ENCODE measurements around the gene ASMTL.
"Not testable (repeated sequence)": the region's sequence is repeated elsewhere in the genome, so short reads cannot be mapped to it uniquely, and the experiment has no call there.

ASMTL gene

DNA sequence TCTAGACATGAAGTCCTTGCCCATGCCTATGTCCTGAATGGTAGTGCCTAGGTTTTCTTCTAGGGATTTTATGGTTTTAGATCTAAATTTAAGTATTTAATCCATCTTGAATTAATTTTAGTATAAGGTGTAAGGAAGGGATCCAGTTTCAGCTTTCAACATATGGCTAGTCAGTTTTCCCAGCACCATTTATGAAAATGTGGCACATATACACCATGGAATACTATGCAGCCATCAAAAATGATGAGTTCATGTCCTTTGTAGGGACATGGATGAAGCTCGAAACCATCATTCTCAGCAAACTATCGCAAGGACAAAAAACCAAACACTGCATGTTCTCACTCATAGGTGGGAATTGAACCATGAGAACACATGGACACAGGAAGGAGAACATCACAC, 29.8 kb upstream of the ASMTL start:
- not testable (repeated sequence) for DNase-seq (ENCODE audit: low spot score)

DNA sequence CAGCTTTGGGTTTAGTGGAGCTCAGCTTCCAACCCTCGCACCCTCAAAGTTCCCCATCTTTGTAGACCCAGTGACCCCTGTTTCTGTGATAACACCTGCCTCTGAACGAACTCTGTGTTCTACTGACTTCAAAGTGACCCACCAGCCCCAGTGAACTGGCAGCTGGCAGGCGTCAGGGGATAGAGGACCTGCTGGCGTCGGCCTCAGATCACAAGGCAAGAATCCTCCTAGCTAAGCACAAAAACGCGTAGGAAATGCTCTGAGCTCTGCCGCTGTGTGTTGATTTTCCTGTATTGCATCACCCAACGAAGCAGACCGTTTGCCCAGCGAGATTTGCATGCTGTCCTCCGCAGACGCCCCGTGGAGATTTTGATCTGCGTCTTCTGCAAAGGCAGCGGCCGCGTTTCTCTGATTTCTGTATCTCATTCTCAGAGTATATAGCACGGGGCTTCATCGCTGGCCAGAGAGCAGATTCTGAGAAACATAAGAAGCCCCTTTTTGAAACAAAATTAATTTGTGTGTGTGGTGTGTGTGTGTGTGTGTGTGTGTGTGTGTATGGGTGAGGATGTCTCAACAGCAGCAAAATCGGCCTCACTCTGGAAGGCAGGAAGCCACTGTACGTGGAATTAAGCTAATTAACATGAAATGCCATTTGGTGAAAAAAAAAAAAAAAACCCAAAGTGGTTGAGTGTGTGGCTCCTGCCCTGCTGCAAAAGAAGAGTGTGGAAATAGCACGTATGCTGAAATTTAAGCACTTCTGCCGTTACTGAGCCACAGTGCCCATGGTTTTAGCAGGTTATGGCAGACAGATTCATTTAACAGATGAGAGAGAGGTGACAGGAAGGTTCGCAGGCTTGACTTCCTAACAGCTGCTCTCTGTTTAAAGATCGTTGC, 29.2 kb upstream of the ASMTL start:
- DNase-seq (ENCODE audit: low spot score): peak; percentile 66

DNA sequence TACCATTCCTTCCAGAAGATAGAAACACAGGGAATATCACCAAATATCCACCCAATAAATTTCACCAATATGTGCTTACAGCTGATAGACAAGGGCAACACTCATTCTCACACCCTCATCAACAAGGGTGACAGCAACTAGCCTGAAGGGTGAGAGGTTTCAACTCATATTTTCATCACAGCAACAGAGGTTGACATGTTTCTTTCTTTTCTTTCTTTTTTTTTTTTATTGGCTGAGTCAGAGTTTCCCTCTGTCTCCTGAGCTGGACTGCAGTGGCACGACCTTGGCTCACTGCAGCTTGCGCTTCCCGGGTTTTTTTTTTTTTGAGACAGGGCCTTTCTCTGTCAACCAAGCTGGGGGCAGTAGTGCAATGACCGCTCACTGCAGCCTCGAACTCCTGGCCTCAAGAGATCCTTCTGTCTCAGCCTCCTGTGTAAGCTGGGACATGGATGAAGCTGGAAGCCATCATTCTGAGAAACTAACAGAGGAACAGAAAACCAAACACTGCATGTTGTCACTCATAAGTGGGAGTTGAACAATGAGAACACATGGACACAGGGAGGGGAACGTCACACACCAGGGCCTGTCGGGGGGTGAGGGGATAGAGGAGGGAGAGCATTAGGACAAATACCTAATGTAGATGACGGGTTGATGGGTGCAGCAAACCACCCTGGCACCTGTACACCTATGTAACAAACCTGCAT, 27.5 kb upstream of the ASMTL start:
- peak; percentile 13 for DNase-seq (ENCODE audit: low spot score)

DNA sequence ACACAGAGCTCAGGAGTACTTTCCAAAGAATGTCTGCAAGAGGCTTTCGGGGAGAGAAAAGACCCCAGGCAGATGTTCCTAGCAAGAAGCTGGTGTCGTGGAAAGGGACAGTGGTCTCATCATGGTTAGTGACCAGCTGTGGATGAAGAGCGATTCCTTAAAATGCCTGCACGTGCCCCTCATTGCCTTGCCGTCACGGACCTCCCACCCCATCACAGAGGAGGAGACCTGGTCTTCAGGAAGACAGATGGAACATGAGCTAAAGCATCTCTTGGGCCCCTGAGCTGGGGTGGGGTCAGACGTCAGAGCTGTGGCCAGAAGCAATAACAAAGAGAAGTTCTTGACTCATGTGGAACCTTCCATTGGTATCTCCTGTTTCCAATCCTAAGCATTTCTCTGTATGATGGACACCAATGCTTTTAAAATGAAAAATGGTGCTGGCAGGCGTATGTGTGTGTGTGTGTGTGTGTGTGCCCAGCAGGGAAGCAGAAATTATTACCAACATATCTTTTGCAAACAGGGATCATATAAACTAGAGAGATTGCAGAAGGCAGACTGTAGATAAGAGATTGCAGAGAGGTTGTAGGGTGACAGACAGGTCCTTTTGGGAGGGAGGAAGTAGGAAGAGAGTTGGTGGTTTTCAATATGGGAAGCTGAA, 25.2 kb upstream of the ASMTL start:
- DNase-seq (ENCODE audit: low spot score): peak; percentile 18

DNA sequence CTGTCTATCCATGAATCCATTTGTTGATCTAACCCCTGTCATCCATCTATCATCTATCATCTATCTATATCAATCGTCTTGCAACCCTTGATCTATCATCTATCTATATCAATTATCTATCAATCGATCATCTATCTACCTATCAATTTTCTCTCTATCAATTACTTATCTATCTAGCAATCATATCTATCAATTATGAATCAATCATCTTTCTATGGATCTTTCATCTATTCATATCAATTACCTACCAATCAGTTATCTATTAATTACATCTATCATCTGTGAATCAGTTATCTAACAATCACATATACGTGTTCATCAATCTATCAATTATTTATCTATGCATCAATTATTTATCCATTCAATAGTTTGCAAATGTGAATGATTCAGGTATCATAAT, 24.5 kb upstream of the ASMTL start:
- DNase-seq (ENCODE audit: low spot score): no peak

DNA sequence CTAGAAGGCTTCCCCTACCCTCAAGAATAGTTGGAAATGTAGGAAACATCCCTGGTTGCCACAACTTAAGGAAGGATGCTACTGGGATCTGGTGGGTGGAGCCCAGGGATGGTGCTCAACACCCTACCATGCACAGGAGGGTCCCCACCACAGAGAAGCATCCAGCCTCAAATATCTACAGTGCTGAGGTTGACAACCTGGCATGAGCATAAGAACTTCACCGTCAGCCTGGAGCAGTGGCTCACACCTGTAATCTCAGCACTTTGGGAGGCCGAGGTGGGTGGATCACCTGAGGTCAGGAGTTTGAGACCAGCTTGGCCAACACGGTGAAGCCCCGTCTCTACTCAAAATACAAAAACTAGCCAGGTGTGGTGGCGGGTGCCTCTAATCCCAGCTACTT, 24.0 kb upstream of the ASMTL start:
- DNase-seq (ENCODE audit: low spot score): peak; percentile 8

DNA sequence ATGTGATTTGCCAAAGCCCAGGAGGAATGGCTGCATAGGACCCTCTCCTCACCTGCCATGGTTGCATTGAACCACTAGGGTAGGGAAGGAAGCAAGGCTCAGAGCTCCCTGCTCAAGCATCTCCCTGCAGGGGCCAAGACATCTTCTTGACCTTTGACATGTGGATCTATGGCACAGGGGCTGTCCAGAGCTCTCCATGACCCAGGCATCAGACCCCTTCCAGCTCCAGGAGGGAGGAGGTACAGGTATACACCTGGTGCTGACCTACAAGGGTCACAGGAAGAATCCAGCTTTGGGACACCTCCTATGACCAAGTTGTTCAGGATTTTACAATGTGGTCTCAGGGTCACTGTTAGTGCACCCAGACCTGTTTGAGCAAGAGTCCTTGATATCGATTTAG, 23.2 kb upstream of the ASMTL start:
- peak; percentile 12 for DNase-seq (ENCODE audit: low spot score)

DNA sequence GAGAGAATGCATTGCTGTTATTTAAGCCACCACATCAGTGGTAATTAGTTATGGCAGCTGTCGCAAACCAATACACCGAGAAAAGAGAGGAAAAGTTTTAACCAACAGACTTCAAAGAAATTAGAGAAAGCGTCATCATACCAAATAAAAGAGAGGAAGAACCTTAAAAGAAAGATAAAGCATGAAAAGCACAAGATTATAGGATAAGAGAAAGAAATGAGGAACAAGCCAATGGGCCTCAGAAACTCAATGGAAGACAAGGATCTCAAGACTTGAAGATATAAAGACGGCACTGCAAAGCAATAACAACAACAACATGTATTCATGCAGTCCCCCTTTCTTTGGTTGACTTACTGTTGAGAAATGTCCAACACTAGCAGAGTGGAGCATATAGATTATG, 22.8 kb upstream of the ASMTL start:
- DNase-seq (ENCODE audit: low spot score): no peak

DNA sequence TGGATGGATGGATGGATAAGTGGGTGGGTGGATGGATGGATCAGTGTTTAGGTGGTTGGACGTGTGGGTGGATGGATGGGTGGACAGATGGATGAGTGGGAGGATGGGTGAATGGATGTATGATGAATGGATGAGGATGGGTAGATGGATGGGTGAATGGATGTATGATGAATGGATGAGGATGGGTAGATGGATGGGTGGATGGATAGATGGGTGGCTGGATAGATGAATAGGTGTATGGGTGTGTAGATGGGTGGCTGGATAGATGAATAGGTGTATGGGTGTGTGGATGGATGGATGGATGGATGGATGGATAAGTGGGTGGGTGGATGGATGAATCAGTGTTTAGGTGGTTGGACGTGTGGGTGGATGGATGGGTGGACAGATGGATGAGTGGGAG, 21.9 kb upstream of the ASMTL start:
- DNase-seq (ENCODE audit: low spot score): not testable (repeated sequence)

DNA sequence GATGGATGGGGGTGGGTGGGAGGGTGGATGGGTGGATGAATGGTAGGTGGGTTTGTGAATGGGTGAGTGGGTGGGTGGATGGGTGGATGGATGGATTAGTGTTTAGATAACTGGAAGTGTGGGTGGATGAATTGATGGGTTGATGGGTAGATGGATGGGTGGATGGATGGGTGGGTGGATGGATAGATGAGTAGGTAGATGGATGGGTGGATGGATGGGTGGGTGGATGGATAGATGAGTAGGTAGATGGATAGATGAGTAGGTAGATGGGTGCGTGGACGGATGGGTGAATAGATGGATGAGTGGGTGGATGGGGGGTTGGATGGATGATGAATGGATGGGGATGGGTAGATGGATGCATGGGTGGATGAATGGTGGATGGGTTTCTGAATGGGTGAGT, 20.3 kb upstream of the ASMTL start:
- DNase-seq (ENCODE audit: low spot score): no peak

DNA sequence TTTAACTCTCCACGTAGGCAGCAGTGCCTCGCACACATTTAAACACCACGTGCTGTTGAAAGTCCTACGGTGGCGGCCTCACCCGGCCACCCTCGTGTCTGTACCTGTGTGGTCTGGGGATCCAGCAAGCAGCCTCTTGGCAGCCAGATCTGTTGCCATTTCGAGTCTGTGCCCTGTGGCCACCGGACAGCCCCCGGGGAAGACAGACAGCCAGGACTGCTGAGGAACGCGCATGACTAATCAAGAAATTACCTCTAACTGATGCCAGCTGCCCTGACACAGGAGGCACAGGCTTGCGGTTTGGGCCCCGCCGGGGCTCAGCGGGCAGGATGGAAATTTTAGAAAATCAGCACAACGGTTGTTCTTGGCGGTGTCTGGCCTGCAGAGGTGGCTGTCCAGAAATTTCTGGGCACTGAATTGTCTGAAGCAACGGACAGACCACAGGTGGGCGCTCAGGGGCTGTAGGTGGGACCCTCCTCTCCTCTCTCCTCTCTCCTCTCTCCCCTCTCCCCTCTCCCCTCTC, 15.6 kb upstream of the ASMTL start:
- peak; percentile 46 for DNase-seq (ENCODE audit: low spot score)

DNA sequence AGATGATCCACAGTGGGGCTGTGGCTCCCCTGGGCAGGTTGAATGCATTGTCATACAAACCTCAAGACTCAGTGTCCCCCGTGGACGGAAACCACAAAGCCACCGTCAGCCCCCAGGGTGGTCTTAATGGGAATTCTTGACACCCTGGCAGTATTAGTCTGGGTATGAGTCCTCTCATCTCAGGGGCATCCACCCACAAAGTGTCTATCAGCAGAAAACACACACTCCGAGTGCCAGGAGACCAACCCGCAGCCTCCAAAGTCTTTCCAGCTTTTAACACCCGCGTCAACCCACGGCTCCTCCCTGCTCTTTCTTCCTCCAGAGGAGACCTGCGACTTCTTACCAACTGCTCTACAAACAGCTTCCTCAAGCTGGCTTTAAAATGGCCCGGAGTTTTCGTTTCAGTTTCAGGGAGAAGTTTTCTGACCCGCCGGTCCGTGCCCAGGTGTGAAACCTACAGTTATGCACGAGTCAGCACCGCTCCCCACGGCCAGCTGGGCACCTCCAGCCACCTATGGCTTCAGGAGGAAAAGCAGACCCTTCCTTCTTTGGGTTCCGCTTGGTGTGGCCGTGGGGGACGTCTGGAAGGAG, 14.4 kb upstream of the ASMTL start:
- DNase-seq (ENCODE audit: low spot score): peak; percentile 28

DNA sequence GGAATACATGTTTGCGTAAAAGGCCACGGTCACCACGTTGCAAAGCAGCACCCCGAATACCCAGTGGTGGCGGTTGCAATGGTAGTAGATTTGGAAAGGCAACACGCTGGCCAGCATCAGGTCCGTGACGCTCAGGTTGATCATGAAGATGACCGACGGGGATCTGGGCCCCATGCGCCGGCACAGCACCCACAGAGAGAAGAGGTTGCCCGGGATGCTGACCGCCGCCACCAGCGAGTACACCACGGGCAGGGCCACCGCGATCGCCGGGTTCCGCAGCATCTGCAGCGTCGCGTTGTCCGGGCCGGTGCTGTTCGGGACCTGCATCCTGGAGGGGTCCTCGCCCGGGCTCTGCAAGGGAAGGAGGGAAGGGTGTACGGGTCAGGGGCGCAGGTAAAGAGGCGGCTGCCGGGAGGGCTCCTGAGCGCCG, 13.5 kb upstream of the ASMTL start:
- no peak for DNase-seq (ENCODE audit: low spot score)

DNA sequence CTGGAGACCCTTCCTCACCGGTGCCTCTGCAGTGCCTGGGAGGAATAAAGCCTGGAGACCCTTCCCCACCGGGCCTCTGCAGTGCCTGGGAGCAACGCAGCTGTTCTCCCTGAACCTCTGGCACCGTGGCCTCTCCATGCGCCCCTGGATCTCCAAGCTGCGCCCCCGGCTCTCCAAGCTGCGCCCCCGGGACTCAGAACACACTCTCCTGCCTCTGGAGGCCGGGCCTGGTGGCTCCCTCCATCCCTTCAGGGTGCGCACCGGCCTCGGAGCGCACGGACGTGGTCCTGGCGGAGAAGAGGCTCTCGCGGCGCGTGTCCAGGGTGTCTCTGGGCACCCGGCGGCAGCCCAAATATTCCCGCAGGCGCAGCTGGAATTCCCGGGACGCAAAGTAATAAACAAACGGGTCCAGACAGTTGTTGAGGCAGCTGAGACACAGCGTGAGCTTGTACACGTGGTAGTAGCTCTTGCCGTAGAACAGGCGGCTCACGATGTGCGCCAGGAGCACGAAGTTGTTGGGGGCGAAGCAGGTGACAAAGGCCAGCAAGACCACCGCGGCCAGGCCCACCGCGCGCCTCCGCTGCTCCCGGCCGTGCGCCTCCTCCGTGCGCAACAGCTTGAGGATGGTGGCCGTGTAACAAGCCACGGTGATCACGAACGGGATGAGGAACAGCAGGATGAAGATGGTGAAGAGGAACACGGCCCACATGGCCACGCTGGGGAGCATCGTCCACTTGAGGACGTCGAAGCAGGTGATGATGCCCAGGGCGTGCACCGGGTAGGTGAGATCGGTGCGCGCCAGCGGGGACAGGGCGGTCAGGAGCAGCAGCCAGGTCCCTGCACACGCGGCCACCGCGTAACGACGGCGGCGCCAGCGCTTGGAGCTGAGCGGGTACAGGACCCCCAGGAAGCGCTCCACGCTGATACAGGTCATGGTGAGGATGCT, 12.8 kb upstream of the ASMTL start:
- peak; percentile 34 for DNase-seq (ENCODE audit: low spot score)

DNA sequence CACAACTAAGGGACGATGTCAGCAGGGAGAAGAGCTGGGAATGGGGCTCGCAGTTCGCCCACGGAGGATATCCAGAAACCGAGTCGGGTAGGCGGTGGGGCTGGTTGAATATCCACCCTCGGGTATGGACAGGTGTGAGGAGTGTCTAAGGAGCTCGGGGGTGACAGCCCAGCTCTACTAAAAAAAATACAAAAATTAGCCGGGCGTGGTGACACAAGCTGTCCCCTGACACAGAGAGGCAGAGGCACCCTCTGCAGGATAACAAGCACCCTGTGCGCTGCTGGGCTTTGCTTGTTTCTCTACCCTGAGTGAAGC, 12.2 kb upstream of the ASMTL start:
- DNase-seq (ENCODE audit: low spot score): no peak

DNA sequence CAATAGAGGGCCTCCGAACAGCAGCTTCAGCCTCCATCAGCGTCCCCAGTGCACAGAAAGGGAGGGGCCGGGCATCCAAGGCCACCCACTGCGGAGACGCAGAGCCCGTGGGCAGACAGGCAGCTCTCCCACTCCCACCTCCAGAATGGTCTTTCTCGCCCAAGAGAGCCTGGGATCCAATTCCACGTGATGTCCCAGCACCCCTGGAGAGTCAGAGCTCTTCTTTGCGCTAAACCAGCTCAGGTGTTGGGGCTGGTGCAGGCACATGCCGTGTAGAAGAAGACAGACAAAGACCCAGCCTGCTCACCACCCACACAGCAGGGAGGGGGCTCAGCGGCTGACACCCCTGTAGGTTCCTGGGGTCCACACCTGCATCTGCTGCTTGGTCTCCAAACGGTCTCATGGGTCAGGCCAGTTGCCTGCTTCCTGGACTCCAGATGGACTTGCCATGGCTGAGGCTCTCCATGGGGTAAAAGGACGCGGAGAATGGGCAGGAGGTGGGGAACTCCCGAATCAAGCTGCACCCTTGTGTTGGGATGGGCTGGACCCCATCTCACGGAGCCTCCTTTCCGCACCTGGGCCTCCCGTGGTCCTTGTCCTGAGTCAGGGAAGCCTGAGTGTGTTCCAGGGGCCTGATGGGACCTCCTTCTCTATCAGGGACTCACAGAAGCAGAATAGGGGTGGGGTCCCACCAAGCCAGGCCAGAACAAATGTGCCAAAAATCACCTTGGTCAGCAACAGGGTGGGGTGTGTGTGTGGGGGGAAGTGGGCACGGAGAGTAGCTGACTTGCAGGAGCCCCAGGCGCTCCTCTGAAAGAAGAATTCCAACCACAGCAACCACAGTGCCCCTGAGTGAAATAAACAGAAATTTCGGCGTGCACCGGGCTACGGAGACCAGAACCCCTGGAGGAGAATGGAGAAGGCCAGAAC, 11.6 kb upstream of the ASMTL start:
- DNase-seq (ENCODE audit: low spot score): peak; percentile 42

DNA sequence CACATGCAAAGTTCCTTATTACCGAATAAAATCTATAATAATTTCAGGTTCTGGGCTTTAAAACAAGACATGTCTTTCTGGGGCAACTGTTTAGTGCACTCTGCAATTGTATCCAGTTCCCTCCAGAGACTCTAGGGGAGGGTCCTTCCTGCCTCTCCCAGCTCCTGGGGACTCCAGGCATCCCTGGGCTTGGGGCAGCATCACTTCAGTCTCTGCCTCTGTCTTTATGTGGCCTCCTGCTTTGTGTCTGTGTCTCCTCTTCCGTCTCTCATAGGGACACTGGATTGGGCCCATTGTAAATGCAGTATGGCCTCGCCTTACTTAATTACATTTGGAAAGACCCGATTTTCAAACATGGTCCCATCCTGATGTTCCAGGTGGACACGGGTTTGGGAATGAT, 10.9 kb upstream of the ASMTL start:
- peak; percentile 12 for DNase-seq (ENCODE audit: low spot score)

DNA sequence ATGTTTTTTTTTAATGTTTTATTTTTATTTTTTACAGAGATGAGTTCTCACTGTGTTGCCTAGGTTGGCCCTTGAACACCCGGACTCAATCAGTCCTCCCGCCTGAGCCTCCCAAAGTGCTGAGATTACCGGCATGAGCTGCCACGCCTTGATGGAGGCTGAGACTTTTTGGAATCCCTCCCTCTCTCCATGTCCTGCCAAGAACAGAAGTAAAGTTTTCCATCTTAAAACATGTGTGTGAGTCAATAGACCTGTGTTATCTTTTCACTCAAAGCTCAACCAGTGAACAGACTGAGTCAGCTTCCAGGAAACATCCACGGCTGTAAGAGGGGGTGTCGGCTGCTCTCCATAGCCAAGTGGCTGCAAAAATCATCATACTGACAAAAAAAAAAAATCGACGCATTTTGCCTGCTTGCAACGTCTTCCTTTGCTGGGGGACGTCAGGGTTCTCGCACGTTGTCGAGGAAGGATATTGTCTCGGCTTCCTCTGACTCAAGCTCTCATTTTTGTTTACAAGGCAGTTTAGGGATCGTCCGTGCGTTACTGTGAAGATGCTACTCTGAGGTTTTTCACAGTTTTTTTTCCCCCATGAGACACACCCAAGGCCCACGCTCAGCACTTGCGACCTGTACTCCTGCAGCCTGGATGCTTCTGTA, 10.0 kb upstream of the ASMTL start:
- DNase-seq (ENCODE audit: low spot score): peak; percentile 29

DNA sequence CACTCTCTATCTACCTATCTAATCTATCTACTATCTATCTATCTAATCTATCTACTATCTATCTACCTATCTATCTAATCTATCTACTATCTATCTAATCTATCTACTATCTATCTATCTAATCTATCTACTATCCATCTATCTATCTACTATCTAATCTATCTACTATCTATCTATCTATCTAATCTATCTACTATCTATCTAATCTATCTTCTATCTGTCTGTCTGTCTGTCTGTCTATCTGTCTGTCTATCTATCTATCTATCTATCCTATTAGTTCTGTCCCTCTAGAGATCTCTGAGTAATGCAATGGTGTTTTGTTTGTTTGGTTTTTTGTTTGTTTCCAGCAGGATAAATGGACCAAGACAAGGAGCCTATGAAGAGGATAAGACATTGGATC, 9.4 kb upstream of the ASMTL start:
- DNase-seq (ENCODE audit: low spot score): no peak

DNA sequence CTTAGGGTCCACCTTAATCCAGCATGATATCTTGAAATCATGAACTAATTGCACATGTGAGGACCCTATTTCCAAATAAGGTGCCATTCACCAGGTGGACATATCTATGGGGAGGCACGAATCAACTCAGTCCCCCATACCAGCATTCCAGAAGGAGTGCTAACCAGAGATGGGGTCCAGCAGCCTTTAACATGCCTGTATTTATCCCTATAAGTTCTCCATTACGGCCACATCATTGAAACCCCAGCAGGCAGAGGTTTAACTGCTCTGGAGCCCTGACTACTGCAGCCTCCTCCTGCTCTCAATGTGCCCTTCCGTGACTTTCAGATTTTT, 3.2 kb upstream of the ASMTL start:
- peak; percentile 15 for DNase-seq (ENCODE audit: low spot score)

All from ecto neural progenitor cell (in vitro differentiated cells).